ENCODE measurements around the gene MED13L.

DNA sequence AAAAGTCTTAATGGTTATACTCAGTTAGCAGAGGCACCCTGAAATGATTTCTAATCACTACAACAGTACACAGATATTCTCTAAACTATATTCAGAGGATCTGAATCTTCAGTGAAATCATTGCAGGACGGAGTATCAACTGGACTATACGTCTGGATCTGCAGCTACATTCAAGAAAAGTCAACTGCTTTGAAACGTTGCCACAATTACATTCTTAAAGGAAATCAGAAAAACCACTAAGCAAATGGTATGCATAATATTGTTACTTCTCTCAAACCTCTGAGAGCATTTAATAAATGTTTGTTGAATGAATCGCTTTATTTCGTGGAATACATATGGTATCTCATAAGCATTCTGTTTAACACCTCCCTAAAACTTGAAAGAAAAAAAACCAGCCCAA lies 67.4 kb downstream of the MED13L start:
- TF ChIP-seq, protein P1, sequence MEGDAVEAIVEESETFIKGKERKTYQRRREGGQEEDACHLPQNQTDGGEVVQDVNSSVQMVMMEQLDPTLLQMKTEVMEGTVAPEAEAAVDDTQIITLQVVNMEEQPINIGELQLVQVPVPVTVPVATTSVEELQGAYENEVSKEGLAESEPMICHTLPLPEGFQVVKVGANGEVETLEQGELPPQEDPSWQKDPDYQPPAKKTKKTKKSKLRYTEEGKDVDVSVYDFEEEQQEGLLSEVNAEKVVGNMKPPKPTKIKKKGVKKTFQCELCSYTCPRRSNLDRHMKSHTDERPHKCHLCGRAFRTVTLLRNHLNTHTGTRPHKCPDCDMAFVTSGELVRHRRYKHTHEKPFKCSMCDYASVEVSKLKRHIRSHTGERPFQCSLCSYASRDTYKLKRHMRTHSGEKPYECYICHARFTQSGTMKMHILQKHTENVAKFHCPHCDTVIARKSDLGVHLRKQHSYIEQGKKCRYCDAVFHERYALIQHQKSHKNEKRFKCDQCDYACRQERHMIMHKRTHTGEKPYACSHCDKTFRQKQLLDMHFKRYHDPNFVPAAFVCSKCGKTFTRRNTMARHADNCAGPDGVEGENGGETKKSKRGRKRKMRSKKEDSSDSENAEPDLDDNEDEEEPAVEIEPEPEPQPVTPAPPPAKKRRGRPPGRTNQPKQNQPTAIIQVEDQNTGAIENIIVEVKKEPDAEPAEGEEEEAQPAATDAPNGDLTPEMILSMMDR (IDR thresholded peaks at IDR 0.05; ENCODE audit: insufficient read depth, low read length, poor library complexity, severe bottlenecking): no peak
- TF ChIP-seq EZH2phosphoT487 (conservative IDR thresholded peaks at IDR 0.05; ENCODE audit: low read length): no peak

Measured in SU-DHL-6 (cell line).